Liver (tissue), 9 donors: ENCODE results near the gene TRPV4. TPM values are rescaled to one million over a fixed set of nuclear protein-coding genes. Genes with fewer than 3 reads are reported as not detected.

ENCODE experiments used
- DNase-seq: peaks from one replicate; pipeline ENCODE4 v3.0.0-alpha.2; 2017; ENCODE audit warnings: low spot score
- H3K27ac ChIP-seq, 2 donors: one replicate each; pipeline ENCODE4 v1.7.0; 2013; ENCODE audit warnings: inconsistent platforms in 2 of 2, low read length in 2 of 2, control low read depth in 1 of 2, low read depth in 1 of 2, mild to moderate bottlenecking in 1 of 2
- H3K27me3 ChIP-seq, 4 donors: one replicate each; pipeline versions ENCODE4 v1.6.1 to v1.7.0; 2013; ENCODE audit warnings: low read length in 3 of 4, inconsistent platforms in 1 of 4, mild to moderate bottlenecking in 1 of 4, moderate library complexity in 1 of 4; ENCODE audit not compliant: control insufficient read depth in 4 of 4, insufficient read depth in 4 of 4
- H3K36me3 ChIP-seq, 4 donors: one replicate each; pipeline versions ENCODE4 v1.6.1 to v1.7.0; 2013; ENCODE audit warnings: low read length in 3 of 4, mild to moderate bottlenecking in 3 of 4, low read depth in 1 of 4, moderate library complexity in 1 of 4; ENCODE audit not compliant: control insufficient read depth in 4 of 4, insufficient read depth in 3 of 4
- H3K4me1 ChIP-seq, 4 donors: one replicate each; pipeline versions ENCODE4 v1.6.1 to v1.7.0; 2013; ENCODE audit warnings: low read length in 3 of 4, mild to moderate bottlenecking in 3 of 4, moderate library complexity in 1 of 4; ENCODE audit not compliant: control insufficient read depth in 4 of 4, insufficient read depth in 4 of 4
- H3K4me3 ChIP-seq, 3 donors: one replicate each; pipeline versions ENCODE4 v1.6.1 to v1.7.0; 2013; ENCODE audit warnings: low read length in 3 of 3, control low read depth in 1 of 3, low read depth in 1 of 3, mild to moderate bottlenecking in 1 of 3
- H3K9ac ChIP-seq, 2 donors: one replicate each; pipeline ENCODE4 v1.7.0; 2013; ENCODE audit warnings: low read length in 2 of 2, mild to moderate bottlenecking in 2 of 2, moderate library complexity in 2 of 2, control low read depth in 1 of 2, low read depth in 1 of 2
- H3K9me3 ChIP-seq, 4 donors: one replicate each; pipeline versions ENCODE4 v1.6.1 to v1.7.0; 2013; ENCODE audit warnings: low read length in 3 of 4; ENCODE audit not compliant: control insufficient read depth in 4 of 4
- EGR1 ChIP-seq, 2 donors: IDR thresholded peaks; 2 replicates each; pipeline ENCODE4 v1.6.1; 2016 to 2018; ENCODE audit warnings: antibody characterized with exemption in 2 of 2, low read depth in 2 of 2
- FOXA1 ChIP-seq: IDR thresholded peaks from 2 replicates; pipeline ENCODE4 v1.6.1; 2016; ENCODE audit warnings: antibody characterized with exemption
- FOXA2 ChIP-seq: IDR thresholded peaks from 2 replicates; pipeline ENCODE4 v1.6.1; 2016; ENCODE audit warnings: antibody characterized with exemption
- GABPA ChIP-seq, 2 donors: IDR thresholded peaks in 1 of 2; conservative IDR thresholded peaks in 1 of 2; 2 replicates each; pipeline ENCODE4 v1.6.1; 2016; ENCODE audit warnings: antibody characterized with exemption in 2 of 2, mild to moderate bottlenecking in 1 of 2, moderate library complexity in 1 of 2
- HNF4A ChIP-seq, 2 donors: conservative IDR thresholded peaks; 2 replicates each; pipeline ENCODE4 v1.6.1; 2016; ENCODE audit warnings: antibody characterized with exemption in 2 of 2, mild to moderate bottlenecking in 2 of 2
- HNF4G ChIP-seq: IDR thresholded peaks from 2 replicates; pipeline ENCODE4 v1.6.1; 2016; ENCODE audit warnings: antibody characterized with exemption
- JUND ChIP-seq, 2 donors: IDR thresholded peaks; 2 replicates each; pipeline ENCODE4 v1.6.1; 2016; ENCODE audit warnings: antibody characterized with exemption in 2 of 2
- NR2F2 ChIP-seq: IDR thresholded peaks from 2 replicates; pipeline ENCODE4 v1.6.1; 2016; ENCODE audit warnings: antibody characterized with exemption
- RAD21 ChIP-seq, 2 donors: IDR thresholded peaks; 2 replicates each; pipeline ENCODE4 v1.6.1; 2016; ENCODE audit warnings: antibody characterized with exemption in 2 of 2, mild to moderate bottlenecking in 2 of 2
- RXRA ChIP-seq, 2 donors: IDR thresholded peaks; 2 replicates each; pipeline ENCODE4 v1.6.1; 2017 to 2018; ENCODE audit warnings: antibody characterized with exemption in 2 of 2, mild to moderate bottlenecking in 1 of 2
- SP1 ChIP-seq: IDR thresholded peaks from 2 replicates; pipeline ENCODE4 v1.6.1; 2018; ENCODE audit warnings: antibody characterized with exemption, mild to moderate bottlenecking
- TAF1 ChIP-seq: conservative IDR thresholded peaks from 2 replicates; pipeline ENCODE4 v1.6.1; 2016; ENCODE audit warnings: antibody characterized with exemption, mild to moderate bottlenecking
- YY1 ChIP-seq: IDR thresholded peaks from 2 replicates; pipeline ENCODE4 v1.6.1; 2016; ENCODE audit warnings: antibody characterized with exemption, mild to moderate bottlenecking
- WGBS: extraction: QIAGEN DNeasy Blood & Tissue Kit; methylation state at CpG from one replicate; pipeline ENCODE4 v1.1.7; 2013; 5-methylcytosine and 5-hydroxymethylcytosine counted together
- polyA plus RNA-seq, 2 donors: library from polyadenylated mRNA; stranded (reverse) in 1 of 2; unstranded in 1 of 2; fragments of 200-250 nt in 1 of 2; fragments of >200 nt in 1 of 2; fragmentation: Nextera tagmentation in 1 of 2; extraction: Ambion mirVana in 1 of 2; gene quantifications; one replicate each; pipeline versions ENCODE4 v1.2.1 to v1.2.3, GENCODE V29; 2013 to 2015
- total RNA-seq, 2 donors: library from RNA; depleted of rRNA; stranded (reverse); fragments of >200 nt; gene quantifications; one replicate each; pipeline ENCODE4 v1.2.3, GENCODE V29; 2014
- TF ChIP-seq, protein P1 (sequence below): IDR thresholded peaks from 2 replicates; pipeline ENCODE4 v1.6.1; 2016; ENCODE audit warnings: antibody characterized with exemption
- TF ChIP-seq, protein P2 (sequence below): IDR thresholded peaks from 2 replicates; pipeline ENCODE4 v1.6.1; 2016; ENCODE audit warnings: antibody characterized with exemption
- TF ChIP-seq, protein P3 (sequence below): IDR thresholded peaks from 2 replicates; pipeline ENCODE4 v1.6.1; 2016; ENCODE audit warnings: antibody characterized with exemption, mild to moderate bottlenecking
- TF ChIP-seq, protein P4 (sequence below): fragments of 150-350 bp; IDR thresholded peaks from 2 replicates; pipeline ENCODE4 v1.5.1; 2017; ENCODE audit warnings: improper control_type of control experiment, low read depth, low read length; ENCODE audit not compliant: missing input control
- donor health status: healthy.
- donor health status: healthy.
- donor health status: healthy.
- donor health status: healthy.
- donor health status: healthy.

TRPV4 gene
- total and polyA plus RNA-seq, 4 donors: 1.3 to 9.6 (median 3.9) TPM

DNA sequence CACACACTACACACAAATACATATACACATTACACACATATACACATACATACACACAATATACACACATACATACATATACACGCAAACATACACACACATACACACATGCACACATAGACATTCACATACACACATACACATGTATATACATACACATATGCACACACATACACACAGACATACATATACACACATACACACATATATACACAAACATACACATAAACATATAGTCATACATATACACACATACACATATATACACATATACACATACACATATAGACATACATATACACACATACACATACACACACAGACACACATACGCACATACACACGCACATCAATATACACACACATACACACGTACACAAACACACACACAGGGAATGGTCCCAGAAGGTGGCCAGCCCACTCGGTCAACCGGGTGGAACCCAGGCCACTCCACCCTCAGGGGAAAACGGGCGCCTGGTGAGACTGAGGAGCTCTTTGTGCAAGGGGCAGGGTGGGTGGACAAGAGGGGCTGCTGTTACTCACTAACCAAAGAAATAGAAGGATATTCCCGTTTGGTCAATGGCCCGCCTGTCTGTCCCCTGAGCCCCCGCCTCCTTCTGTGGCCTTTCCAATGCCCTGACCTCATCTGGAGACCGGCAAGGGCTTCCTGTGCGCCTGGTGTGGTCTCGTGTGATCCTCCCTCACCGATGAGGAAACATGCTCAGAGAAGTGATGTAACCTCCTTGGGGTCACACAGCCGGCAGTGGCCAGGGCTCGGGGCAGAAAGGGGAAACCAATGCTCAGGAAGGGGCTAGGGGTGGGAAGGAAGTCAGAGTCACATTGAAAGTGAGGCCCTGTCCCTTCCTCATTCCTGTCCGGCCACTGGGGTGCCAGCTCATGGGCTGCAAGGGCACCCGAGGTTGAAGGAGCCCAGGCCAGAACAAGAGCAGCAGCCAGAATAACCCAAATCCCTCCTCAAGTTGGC is 5.3 kb downstream of the TRPV4 start:
- no peak for DNase-seq
- Histone ChIP-seq H3K4me1 (peaks cover 9 to 59% (median 50%) of the 10 kb centered on the region in 4 donors), H3K9ac (no peak overlapping the region)

DNA sequence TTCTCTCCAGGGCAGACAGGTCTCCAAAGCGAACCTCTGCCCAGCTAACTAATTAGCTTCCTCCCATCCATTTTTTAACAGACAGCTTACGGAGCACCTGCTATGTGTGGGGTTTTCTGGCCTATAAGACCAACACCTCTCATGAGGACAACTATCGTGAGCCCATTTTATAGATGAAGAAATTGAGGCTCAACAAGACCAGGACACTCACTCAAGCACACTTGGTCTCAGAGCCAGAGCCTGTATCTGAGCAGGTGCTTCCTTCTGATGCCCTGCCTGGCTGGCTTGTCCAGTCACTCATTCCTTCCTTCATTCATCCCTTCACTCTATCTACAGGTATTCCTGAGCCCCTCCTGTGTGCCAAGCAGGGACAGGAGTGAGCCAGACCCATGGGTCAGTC is 6.1 kb downstream of the TRPV4 start:
- Histone ChIP-seq H3K9ac (no peak overlapping the region), H3K4me1 (peaks cover 6 to 60% (median 50%) of the 10 kb centered on the region in 4 donors), H3K36me3 (no peaks in the 10 kb centered on the region), H3K9me3 (no peaks in the 10 kb centered on the region), H3K27ac (no peak overlapping the region), H3K4me3 (no peak overlapping the region), H3K27me3 (no peaks in the 10 kb centered on the region)
- TF ChIP-seq HNF4A (conservative IDR thresholded peaks at IDR 0.05) (no peak), HNF4G (no peak), NR2F2 (no peak)
- TF ChIP-seq, protein P1, sequence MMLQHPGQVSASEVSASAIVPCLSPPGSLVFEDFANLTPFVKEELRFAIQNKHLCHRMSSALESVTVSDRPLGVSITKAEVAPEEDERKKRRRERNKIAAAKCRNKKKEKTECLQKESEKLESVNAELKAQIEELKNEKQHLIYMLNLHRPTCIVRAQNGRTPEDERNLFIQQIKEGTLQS: no peak
- WGBS: 96% methylated on average over 3 of the region's 3 CpGs
- no peak for DNase-seq

More for the DNA sequence above, 5.3 kb downstream of the TRPV4 start:
- H3K4me3 ChIP-seq: no peak overlapping the region
- no peaks in the 10 kb centered on the region for H3K36me3 ChIP-seq
- H3K27me3 ChIP-seq: no peaks in the 10 kb centered on the region
- 69% methylated on average over 19 of the region's 19 CpGs for WGBS
- H3K9me3 ChIP-seq: no peaks in the 10 kb centered on the region
- peak overlapping the region; percentile 53 to 74 for H3K27ac ChIP-seq
- TF ChIP-seq, protein P1: no peak
- TF ChIP-seq SP1 (no peak), NR2F2 (no peak), RXRA (IDR thresholded peaks at IDR 0.05) (peak; percentile 13 to 50), FOXA2 (no peak), RAD21 (IDR thresholded peaks at IDR 0.05) (no peak), EGR1 (IDR thresholded peaks at IDR 0.05; ENCODE audit: low read depth in 2 of 2) (no peak), JUND (IDR thresholded peaks at IDR 0.05) (peak in 1 of 2 donors; percentile 7), FOXA1 (no peak), GABPA (IDR thresholded peaks at IDR 0.05 in 1 of 2, conservative IDR thresholded peaks at IDR 0.05 in 1 of 2) (no peak)
- TF ChIP-seq, protein P2, sequence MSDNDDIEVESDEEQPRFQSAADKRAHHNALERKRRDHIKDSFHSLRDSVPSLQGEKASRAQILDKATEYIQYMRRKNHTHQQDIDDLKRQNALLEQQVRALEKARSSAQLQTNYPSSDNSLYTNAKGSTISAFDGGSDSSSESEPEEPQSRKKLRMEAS: peak; percentile 17

DNA sequence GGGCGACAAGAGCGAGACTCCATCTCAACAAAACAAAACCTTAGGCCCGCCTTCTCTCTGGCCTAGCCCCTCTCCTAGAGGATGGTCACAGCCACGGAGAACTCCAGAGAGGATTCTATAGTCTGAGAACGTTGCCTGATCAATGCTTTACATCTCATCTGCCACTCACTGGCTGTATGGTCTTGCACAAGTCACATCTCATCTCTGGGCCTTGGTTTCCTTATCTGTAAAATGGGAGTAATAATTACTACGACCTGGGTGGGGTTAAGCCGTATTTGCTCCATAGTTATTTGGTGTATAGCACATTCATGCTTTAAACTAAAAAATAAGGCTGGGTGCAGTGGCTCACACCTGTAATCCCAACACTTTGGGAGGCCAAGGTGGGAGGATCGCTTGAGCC is 8.5 kb downstream of the TRPV4 start:
- Histone ChIP-seq H3K4me3 (no peak overlapping the region), H3K27me3 (no peaks in the 10 kb centered on the region), H3K4me1 (peaks cover 2 to 37% (median 28%) of the 10 kb centered on the region in 4 donors), H3K36me3 (no peaks in the 10 kb centered on the region), H3K27ac (no peak overlapping the region), H3K9ac (no peak overlapping the region), H3K9me3 (no peaks in the 10 kb centered on the region)
- DNase-seq: no peak
- WGBS: 94% methylated on average over 8 of the region's 8 CpGs
- TF ChIP-seq, protein P3, sequence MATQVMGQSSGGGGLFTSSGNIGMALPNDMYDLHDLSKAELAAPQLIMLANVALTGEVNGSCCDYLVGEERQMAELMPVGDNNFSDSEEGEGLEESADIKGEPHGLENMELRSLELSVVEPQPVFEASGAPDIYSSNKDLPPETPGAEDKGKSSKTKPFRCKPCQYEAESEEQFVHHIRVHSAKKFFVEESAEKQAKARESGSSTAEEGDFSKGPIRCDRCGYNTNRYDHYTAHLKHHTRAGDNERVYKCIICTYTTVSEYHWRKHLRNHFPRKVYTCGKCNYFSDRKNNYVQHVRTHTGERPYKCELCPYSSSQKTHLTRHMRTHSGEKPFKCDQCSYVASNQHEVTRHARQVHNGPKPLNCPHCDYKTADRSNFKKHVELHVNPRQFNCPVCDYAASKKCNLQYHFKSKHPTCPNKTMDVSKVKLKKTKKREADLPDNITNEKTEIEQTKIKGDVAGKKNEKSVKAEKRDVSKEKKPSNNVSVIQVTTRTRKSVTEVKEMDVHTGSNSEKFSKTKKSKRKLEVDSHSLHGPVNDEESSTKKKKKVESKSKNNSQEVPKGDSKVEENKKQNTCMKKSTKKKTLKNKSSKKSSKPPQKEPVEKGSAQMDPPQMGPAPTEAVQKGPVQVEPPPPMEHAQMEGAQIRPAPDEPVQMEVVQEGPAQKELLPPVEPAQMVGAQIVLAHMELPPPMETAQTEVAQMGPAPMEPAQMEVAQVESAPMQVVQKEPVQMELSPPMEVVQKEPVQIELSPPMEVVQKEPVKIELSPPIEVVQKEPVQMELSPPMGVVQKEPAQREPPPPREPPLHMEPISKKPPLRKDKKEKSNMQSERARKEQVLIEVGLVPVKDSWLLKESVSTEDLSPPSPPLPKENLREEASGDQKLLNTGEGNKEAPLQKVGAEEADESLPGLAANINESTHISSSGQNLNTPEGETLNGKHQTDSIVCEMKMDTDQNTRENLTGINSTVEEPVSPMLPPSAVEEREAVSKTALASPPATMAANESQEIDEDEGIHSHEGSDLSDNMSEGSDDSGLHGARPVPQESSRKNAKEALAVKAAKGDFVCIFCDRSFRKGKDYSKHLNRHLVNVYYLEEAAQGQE: no peak
- TF ChIP-seq JUND (IDR thresholded peaks at IDR 0.05): no peak
- TF ChIP-seq, protein P1: no peak
- no peak for TF ChIP-seq RXRA (IDR thresholded peaks at IDR 0.05)
- TF ChIP-seq RAD21 (IDR thresholded peaks at IDR 0.05): no peak
- TF ChIP-seq HNF4A (conservative IDR thresholded peaks at IDR 0.05): no peak
- TF ChIP-seq GABPA (IDR thresholded peaks at IDR 0.05 in 1 of 2, conservative IDR thresholded peaks at IDR 0.05 in 1 of 2): no peak
- no peak for TF ChIP-seq NR2F2
- no peak for TF ChIP-seq TAF1
- no peak for TF ChIP-seq SP1
- TF ChIP-seq, protein P4, sequence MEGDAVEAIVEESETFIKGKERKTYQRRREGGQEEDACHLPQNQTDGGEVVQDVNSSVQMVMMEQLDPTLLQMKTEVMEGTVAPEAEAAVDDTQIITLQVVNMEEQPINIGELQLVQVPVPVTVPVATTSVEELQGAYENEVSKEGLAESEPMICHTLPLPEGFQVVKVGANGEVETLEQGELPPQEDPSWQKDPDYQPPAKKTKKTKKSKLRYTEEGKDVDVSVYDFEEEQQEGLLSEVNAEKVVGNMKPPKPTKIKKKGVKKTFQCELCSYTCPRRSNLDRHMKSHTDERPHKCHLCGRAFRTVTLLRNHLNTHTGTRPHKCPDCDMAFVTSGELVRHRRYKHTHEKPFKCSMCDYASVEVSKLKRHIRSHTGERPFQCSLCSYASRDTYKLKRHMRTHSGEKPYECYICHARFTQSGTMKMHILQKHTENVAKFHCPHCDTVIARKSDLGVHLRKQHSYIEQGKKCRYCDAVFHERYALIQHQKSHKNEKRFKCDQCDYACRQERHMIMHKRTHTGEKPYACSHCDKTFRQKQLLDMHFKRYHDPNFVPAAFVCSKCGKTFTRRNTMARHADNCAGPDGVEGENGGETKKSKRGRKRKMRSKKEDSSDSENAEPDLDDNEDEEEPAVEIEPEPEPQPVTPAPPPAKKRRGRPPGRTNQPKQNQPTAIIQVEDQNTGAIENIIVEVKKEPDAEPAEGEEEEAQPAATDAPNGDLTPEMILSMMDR: no peak
- TF ChIP-seq YY1: no peak
- TF ChIP-seq HNF4G: no peak
- TF ChIP-seq, protein P2: no peak
- no peak for TF ChIP-seq FOXA1
